ENCODE data around the gene TTLL1. TPM values are rescaled to one million over a fixed set of nuclear protein-coding genes. Genes with fewer than 3 reads are reported as not detected.

Gene TTLL1
- total RNA-seq, 2 experiments from 2014 or later, result 4.2 to 6.0 TPM

GRCh38 chr22:43002202-43002586 lies 87.0 kb downstream of the TTLL1 start:
- Mint-ChIP-seq H3K36me3 (ENCODE audit: low read depth) (peaks cover 5% of the 10 kb centered on the region), H3K4me1 (ENCODE audit: low read depth) (peaks cover 86% of the 10 kb centered on the region), H3K27me3 (no peaks in the 10 kb centered on the region), H3K27ac (peak overlapping the region; percentile 31), H3K4me3 (no peak overlapping the region), H3K9me3 (no peaks in the 10 kb centered on the region)
- intact Hi-C loops (cut with micrococcal nuclease), result no loop called here
- DNase-seq (no peak), ATAC-seq (no peak)
- no peak for TF ChIP-seq CTCF (IDR thresholded peaks at IDR 0.05)
- CTCF ChIA-PET, result interaction anchor here (1.1 to 1.4 kb wide), 2 partner anchors 32 to 37 kb away, joined by 4 to 6 read pairs; no protein-coding TSS in a partner anchor
- POLR2A ChIA-PET, result interaction anchor here (1.0 kb wide), 1 partner anchor 12 kb away, joined by 3 read pairs; no protein-coding TSS in a partner anchor

DNA sequence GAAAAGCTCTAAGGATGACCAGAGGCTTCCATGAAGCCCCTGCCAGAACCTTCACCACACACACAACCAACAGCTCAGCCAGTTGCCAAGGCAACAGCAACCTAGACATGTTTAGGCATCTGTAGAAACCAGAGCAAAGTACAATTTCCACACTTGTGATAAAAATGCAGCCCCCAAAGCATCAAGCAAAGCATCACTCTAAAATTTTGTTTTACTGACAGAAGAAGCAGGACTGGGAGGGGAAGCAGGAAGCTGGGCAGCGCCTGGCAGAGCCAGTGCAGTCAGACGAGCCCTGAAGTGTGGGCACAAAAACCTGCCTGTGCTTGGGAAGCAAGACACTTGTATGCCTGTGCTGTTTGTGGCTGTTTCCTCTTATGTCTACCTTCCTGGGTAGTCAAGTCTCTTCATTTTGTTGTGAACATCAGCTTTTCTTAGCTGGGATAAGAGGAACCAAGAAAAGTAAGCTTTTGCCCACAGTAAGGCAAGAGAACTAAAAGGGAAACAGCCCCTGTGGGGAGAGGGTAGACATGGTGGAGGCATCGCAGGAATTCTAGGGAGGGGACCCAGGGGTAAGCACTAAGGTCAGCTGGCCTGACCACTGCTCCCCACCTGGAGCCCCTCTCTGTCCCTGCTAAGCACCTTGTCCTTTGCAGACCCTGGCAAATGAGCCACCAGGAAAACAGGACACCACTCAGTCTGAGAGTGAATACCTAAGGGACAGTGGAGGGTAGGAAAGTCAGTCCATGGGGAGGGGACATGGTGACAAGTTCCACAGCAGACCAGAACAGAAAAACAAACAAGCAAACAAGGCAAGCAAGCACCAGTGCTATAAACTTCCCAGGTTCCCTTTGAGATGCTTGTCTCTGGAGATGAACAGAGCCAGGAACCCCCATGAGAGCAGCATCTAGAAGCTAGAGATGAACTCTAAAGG lies 87.7 kb downstream of the TTLL1 start:
- no peaks in the 10 kb centered on the region for H3K9me3 Mint-ChIP-seq
- ChIA-PET POLR2A (interaction anchor here (0.6 to 2.1 kb wide), 3 partner anchors 11 to 38 kb away, joined by 3 to 5 read pairs (median 4); no protein-coding TSS in a partner anchor), CTCF (interaction anchor here (1.1 to 1.8 kb wide), 3 partner anchors 32 to 36 kb away, joined by 4 to 6 read pairs (median 5); no protein-coding TSS in a partner anchor)
- no peak for TF ChIP-seq CTCF (IDR thresholded peaks at IDR 0.05)
- peak overlapping the region; percentile 78 for H3K27ac Mint-ChIP-seq
- peaks cover 5% of the 10 kb centered on the region for H3K36me3 Mint-ChIP-seq (ENCODE audit: low read depth)
- peaks cover 80% of the 10 kb centered on the region for H3K4me1 Mint-ChIP-seq (ENCODE audit: low read depth)
- H3K4me3 Mint-ChIP-seq, result no peak overlapping the region
- H3K27me3 Mint-ChIP-seq, result no peaks in the 10 kb centered on the region
- intact Hi-C loops (cut with micrococcal nuclease), result no loop called here
- peak; percentile 50 for DNase-seq
- peak; percentile 25 for ATAC-seq

DNA sequence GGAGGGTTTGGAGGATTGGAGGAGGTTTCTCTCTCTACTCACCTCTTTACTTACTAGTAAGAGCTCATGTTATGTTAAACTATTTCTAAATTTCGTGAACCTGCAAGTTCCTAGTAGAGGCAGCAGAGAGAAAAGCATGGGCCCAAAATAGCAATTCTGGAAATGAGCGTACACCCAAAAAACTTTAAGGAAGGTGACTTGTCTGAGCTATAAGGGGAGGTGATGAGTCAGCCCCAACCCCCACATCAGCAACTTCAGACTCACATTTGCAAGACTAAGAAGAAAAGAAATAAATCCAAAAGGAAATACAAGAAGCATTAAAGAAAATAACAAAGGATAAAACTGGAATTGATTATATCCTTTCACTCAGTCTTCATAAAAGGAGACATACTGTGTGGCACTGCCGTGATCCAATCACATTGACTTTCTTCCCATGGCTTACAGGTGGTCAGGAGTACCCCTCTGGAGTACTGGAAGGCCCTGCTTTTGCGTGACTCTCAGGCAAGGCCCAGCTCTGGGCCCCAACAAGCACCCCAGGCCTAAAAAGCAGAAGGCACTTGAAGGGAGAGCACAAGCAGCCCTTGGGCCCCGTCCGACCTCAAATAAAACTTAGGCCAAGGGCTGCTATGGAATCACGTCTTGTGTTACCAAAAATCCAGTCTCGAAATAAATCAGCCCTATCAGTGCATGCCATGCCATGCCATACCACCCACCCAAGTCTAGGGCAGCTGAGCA lies 88.6 kb downstream of the TTLL1 start:
- CTCF ChIA-PET, result interaction anchor here (0.6 to 1.8 kb wide), 5 partner anchors 10 to 39 kb away, joined by 4 to 6 read pairs (median 5); no protein-coding TSS in a partner anchor
- no peaks in the 10 kb centered on the region for H3K27me3 Mint-ChIP-seq
- peak overlapping the region; percentile 78 for H3K27ac Mint-ChIP-seq
- peak overlapping the region; percentile 43 for H3K4me3 Mint-ChIP-seq
- peaks cover 5% of the 10 kb centered on the region for H3K36me3 Mint-ChIP-seq (ENCODE audit: low read depth)
- no peak for TF ChIP-seq CTCF (IDR thresholded peaks at IDR 0.05)
- POLR2A ChIA-PET, result interaction anchor here (0.9 to 2.1 kb wide), 3 partner anchors 10 to 35 kb away, joined by 3 to 5 read pairs (median 4); no protein-coding TSS in a partner anchor
- ATAC-seq (peak; percentile 79), DNase-seq (peak; percentile 87)
- no peaks in the 10 kb centered on the region for H3K9me3 Mint-ChIP-seq
- H3K4me1 Mint-ChIP-seq (ENCODE audit: low read depth), result peaks cover 79% of the 10 kb centered on the region
- intact Hi-C loops (cut with micrococcal nuclease), result no loop called here

DNA sequence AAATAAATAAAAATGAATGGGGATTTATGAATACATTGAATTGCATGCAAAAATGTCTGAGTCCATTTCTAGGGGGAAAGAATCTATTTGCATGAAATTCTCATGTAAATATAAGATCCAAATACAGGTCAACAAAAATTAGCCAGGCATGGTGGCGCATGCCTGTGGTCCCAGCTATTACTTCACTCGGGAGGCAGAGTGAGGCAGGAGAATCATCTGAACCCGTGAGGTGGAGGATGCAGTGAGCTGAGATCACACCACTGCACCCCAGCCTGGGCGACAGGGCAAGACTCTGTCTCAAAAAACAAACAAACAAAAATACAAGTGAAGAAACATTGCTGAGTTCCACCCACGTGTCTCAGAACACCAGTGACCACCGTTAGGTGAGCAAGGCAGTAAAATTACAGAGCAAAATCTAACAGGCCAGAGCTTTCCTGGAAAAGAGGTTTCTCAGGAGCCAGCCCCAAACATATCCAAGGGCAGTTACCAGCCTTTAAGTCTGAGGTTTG lies 91.6 kb downstream of the TTLL1 start:
- CTCF ChIA-PET, result no interaction called here

More for the DNA sequence above, 91.6 kb downstream of the TTLL1 start:
- POLR2A ChIA-PET, result no interaction called here
- no peaks in the 10 kb centered on the region for H3K27me3 Mint-ChIP-seq
- peak overlapping the region; percentile 50 for H3K27ac Mint-ChIP-seq
- H3K36me3 Mint-ChIP-seq (ENCODE audit: low read depth), result peaks cover 12% of the 10 kb centered on the region
- no peak for TF ChIP-seq CTCF (IDR thresholded peaks at IDR 0.05)
- ATAC-seq (no peak), DNase-seq (no peak)
- no peaks in the 10 kb centered on the region for H3K9me3 Mint-ChIP-seq
- H3K4me1 Mint-ChIP-seq (ENCODE audit: low read depth), result peaks cover 53% of the 10 kb centered on the region
- intact Hi-C loops (cut with micrococcal nuclease), result no loop called here
- no peak overlapping the region for H3K4me3 Mint-ChIP-seq
